ENCODE measurements around the gene MLLT10. TPM values are rescaled to one million over a fixed set of nuclear protein-coding genes. Genes with fewer than 3 reads are reported as not detected.
A peak's percentile ranks its signal among the peaks of the same experiment; 100 is the strongest.

MLLT10 gene
- total and polyA plus RNA-seq, 2 of the 8 experiments (the other 6 are each of a cell fraction or from before 2014, with no cell fraction given): 53.1 to 62.1 TPM

DNA sequence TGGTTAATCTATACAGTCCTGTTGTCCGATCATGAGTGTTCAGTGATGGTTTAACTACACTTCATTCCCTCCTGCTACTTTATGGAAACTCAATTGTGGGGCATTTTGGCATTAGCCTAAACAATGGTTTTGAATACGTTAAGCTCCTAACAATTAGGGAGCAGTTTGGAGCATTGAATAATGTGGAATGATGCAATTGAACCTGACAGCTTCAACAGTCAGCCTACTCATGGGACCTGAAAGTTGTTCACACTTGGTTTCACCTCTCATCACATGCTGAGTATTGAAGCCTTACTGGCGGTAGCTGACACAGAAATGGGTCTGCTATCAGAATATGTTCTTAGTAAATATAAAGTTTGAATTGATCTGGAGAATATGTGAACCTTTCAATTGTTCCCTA, 186.1 kb downstream of the MLLT10 start (continued):
- peak; percentile 51; the same call in 1 of the 2 replicates for TF ChIP-seq MAX (IDR thresholded peaks at IDR 0.05)
- TF ChIP-seq KDM5A (IDR thresholded peaks at IDR 0.05; ENCODE audit: low read length): no peak
- no peak for TF ChIP-seq CTCF (IDR thresholded peaks at IDR 0.05; ENCODE audit: control extremely low read depth in 1 of 3, insufficient read depth in 1 of 3, low read depth in 1 of 3, low read length in 3 of 3)
- TF ChIP-seq CHD2 (IDR thresholded peaks at IDR 0.05; ENCODE audit: low read length): no peak
- TF ChIP-seq SUZ12 (IDR thresholded peaks at IDR 0.05; ENCODE audit: low read length): no peak
- no peak for TF ChIP-seq SAP30 (IDR thresholded peaks at IDR 0.05; ENCODE audit: insufficient read depth, insufficient replicate concordance, low read length)
- no peak for TF ChIP-seq EP300 (IDR thresholded peaks at IDR 0.05; ENCODE audit: borderline replicate concordance in 1 of 2, low read depth in 2 of 2, low read length in 2 of 2)
- TF ChIP-seq TAF7 (optimal IDR thresholded peaks at IDR 0.05; ENCODE audit: borderline replicate concordance, low read depth, low read length): no peak
- no peak for TF ChIP-seq JUN (IDR thresholded peaks at IDR 0.05; ENCODE audit: low read depth, low read length)
- peak; percentile 79 for TF ChIP-seq NANOG (IDR thresholded peaks at IDR 0.05; ENCODE audit: insufficient read depth, low read depth, low read length, poor library complexity, severe bottlenecking)
- TF ChIP-seq CBX8 (IDR thresholded peaks at IDR 0.05; ENCODE audit: borderline replicate concordance, low read depth, low read length): no peak
- TF ChIP-seq YY1 (IDR thresholded peaks at IDR 0.05; ENCODE audit: low read depth, low read length): no peak
- no peak for TF ChIP-seq TBP (IDR thresholded peaks at IDR 0.05; ENCODE audit: low read depth, low read length)
